OCI-LY7 (cell line): ENCODE results near the gene MPC1. TPM values are rescaled to one million over a fixed set of nuclear protein-coding genes. Genes with fewer than 3 reads are reported as not detected.
A peak's percentile ranks its signal among the peaks of the same experiment; 100 is the strongest.
"Not testable (repeated sequence)": the region's sequence is repeated elsewhere in the genome, so short reads cannot be mapped to it uniquely, and the experiment has no call there.

Experiments used
- BruUV-seq: library from RNA; stranded (reverse); fragments of 400-500 nt; replicated peaks from 2 replicates; lab custom pipeline; 2021; lab: Mats Ljungman, UMichigan
- CTCF ChIA-PET: fragments of 300-600 bp; sonication (Branson Sonifier 250); formaldehyde crosslinking; loops from one replicate; lab custom pipeline; 2022; ENCODE audit warnings: antibody characterized with exemption; ENCODE audit not compliant: unreplicated experiment; lab: Charles Lee
- POLR2A ChIA-PET: fragments of 300-600 bp; sonication (Branson Sonifier 250); formaldehyde crosslinking; loops from one replicate; lab custom pipeline; 2022; ENCODE audit warnings: antibody characterized with exemption; lab: Charles Lee
- DNase-seq: peaks from one replicate; pipeline ENCODE4 v3.0.0-alpha.2; 2015; ENCODE audit warnings: low spot score
- H2AFZ ChIP-seq: fragments of 200-600 bp; sonication (generic), shearing (Covaris generic); 2 replicates; pipeline ENCODE4 v1.6.1; 2014; ENCODE audit warnings: mild to moderate bottlenecking, antibody characterized with exemption, low read length, moderate library complexity
- H3K27ac ChIP-seq: fragments of 200-600 bp; sonication (generic); 2 replicates; pipeline ENCODE4 v1.5.1; 2014; ENCODE audit warnings: mixed run types, low read depth, mild to moderate bottlenecking, moderate library complexity, low read length, inconsistent platforms; ENCODE audit not compliant: poor library complexity, severe bottlenecking
- H3K36me3 ChIP-seq: fragments of 200-600 bp; sonication (generic); 2 replicates; pipeline ENCODE4 v1.6.1; 2014; ENCODE audit warnings: mild to moderate bottlenecking, antibody characterized with exemption, low read length, moderate library complexity, mixed read lengths; ENCODE audit not compliant: insufficient read depth
- H3K4me1 ChIP-seq: fragments of 200-600 bp; sonication (generic); 2 replicates; pipeline ENCODE4 v1.5.1; 2014; ENCODE audit warnings: mild to moderate bottlenecking, low read length; ENCODE audit not compliant: insufficient read depth, poor library complexity, severe bottlenecking
- H3K4me2 ChIP-seq: fragments of 200-600 bp; sonication (generic); 2 replicates; pipeline ENCODE4 v1.6.1; 2014; ENCODE audit warnings: mild to moderate bottlenecking, low read length
- H3K4me3 ChIP-seq: fragments of 200-600 bp; sonication (generic); 2 replicates; pipeline ENCODE4 v1.5.1; 2014; ENCODE audit warnings: mild to moderate bottlenecking, low read depth, low read length; ENCODE audit not compliant: poor library complexity, severe bottlenecking
- H3K79me2 ChIP-seq: fragments of 200-600 bp; sonication (generic); 2 replicates; pipeline ENCODE4 v1.6.1; 2016; ENCODE audit warnings: low read depth, mild to moderate bottlenecking, low read length, moderate library complexity, mixed read lengths; ENCODE audit not compliant: insufficient read depth
- H3K9me2 ChIP-seq: fragments of 200-600 bp; sonication (generic); 2 replicates; pipeline ENCODE4 v1.6.1; 2016; ENCODE audit warnings: mild to moderate bottlenecking, low read length, mixed read lengths; ENCODE audit not compliant: insufficient read depth
- H3K9me3 ChIP-seq: fragments of 200-600 bp; sonication (generic); 2 replicates; pipeline ENCODE4 v1.6.1; 2014; ENCODE audit warnings: mild to moderate bottlenecking, mixed run types, low read length, mixed read lengths
- H4K20me1 ChIP-seq: fragments of 200-600 bp; sonication (generic); 2 replicates; pipeline ENCODE4 v1.6.1; 2014; ENCODE audit warnings: mild to moderate bottlenecking, antibody characterized with exemption, low read length, moderate library complexity, mixed read lengths; ENCODE audit not compliant: insufficient read depth
- CTCF ChIP-seq: fragments of 200-600 bp; sonication (generic); conservative IDR thresholded peaks from 2 replicates; pipeline ENCODE4 v1.5.1; 2014; ENCODE audit warnings: mild to moderate bottlenecking, antibody characterized with exemption, low read length, moderate library complexity, mixed read lengths
- EZH2phosphoT487 ChIP-seq: fragments of 200-600 bp; sonication (generic); IDR thresholded peaks from 2 replicates; pipeline ENCODE4 v1.6.1; 2018; ENCODE audit warnings: low read depth, borderline replicate concordance, mild to moderate bottlenecking, mixed run types, antibody characterized with exemption, low read length, moderate library complexity, mixed read lengths
- intact Hi-C: fragments of 100-400 bp; cut with micrococcal nuclease; formaldehyde crosslinking; loops from one replicate; pipeline ENCODE4 v1.10.0; 2022; ENCODE audit not compliant: unreplicated experiment
- total RNA-seq, 2 experiments: library from RNA; depleted of rRNA in 1 of 2; stranded (reverse); fragments of >200 nt in 1 of 2; shearing (Covaris generic) in 1 of 2; gene quantifications; 2 replicates each; pipeline ENCODE4 v1.2.3, GENCODE V29; 2014 to 2022

MPC1 gene
- total RNA-seq, 2 experiments from 2014 or later = 36.1 to 38.1 TPM

- intact Hi-C loops = loop anchor here (1.0 to 5.0 kb wide), 4 partner anchors 87 to 516 kb away; no protein-coding TSS in a partner anchor
- peak; percentile 83 for DNase-seq
- H3K27ac ChIP-seq, H3K36me3 ChIP-seq, BruUV-seq, H4K20me1 ChIP-seq, H3K9me3 ChIP-seq, H3K4me1 ChIP-seq, H3K79me2 ChIP-seq, H3K4me3 ChIP-seq, H2AFZ ChIP-seq, H3K9me2 ChIP-seq, H3K4me2 ChIP-seq: not testable (repeated sequence)
- POLR2A ChIA-PET = interaction anchor here (1.2 to 1.8 kb wide), 3 partner anchors 9 to 91 kb away, joined by 3 to 7 read pairs (median 5); no protein-coding TSS in a partner anchor
- CTCF ChIA-PET = interaction anchor here (0.6 to 1.5 kb wide), 8 partner anchors 8 to 126 kb away, joined by 3 to 5 read pairs (median 3); no protein-coding TSS in a partner anchor
- TF ChIP-seq CTCF = peak; percentile 84
These were observed 18.0 kb upstream of the MPC1 start for GRCh38 chr6:166400649-166401250.

GRCh38 chr6:166400181-166400580 lies 17.4 kb upstream of the MPC1 start:
- intact Hi-C loops = loop anchor here (1.0 to 5.0 kb wide), 4 partner anchors 87 to 515 kb away; no protein-coding TSS in a partner anchor
- TF ChIP-seq EZH2phosphoT487 (no peak), CTCF (no peak)
- no peaks in the 10 kb centered on the region for H3K79me2 ChIP-seq
- H3K9me2 ChIP-seq = no peaks in the 10 kb centered on the region
- POLR2A ChIA-PET = interaction anchor here (1.2 to 1.8 kb wide), 3 partner anchors 8 to 90 kb away, joined by 3 to 7 read pairs (median 5); no protein-coding TSS in a partner anchor
- no peaks in the 10 kb centered on the region for H4K20me1 ChIP-seq
- H3K9me3 ChIP-seq = no peaks in the 10 kb centered on the region
- no peak overlapping the region for H3K4me3 ChIP-seq
- H2AFZ ChIP-seq = no peak overlapping the region
- CTCF ChIA-PET = interaction anchor here (0.9 to 1.5 kb wide), 6 partner anchors 8 to 126 kb away, joined by 3 to 5 read pairs (median 3); no protein-coding TSS in a partner anchor
- no peak for DNase-seq
- no peak overlapping the region for H3K27ac ChIP-seq
- no TSS peak for BruUV-seq
- H3K4me2 ChIP-seq = no peak overlapping the region
- H3K36me3 ChIP-seq = no peaks in the 10 kb centered on the region
- H3K4me1 ChIP-seq = peaks cover 4% of the 10 kb centered on the region

- POLR2A ChIA-PET = interaction anchor here (0.8 to 1.6 kb wide), 3 partner anchors 10 to 85 kb away, joined by 3 to 4 read pairs (median 3); no protein-coding TSS in a partner anchor
- H3K4me2 ChIP-seq = no peak overlapping the region
- 0 out of 2 replicates have a peak overlapping the region, but pooled peaks have one; percentile 35 for H2AFZ ChIP-seq
- no peaks in the 10 kb centered on the region for H3K79me2 ChIP-seq
- TF ChIP-seq EZH2phosphoT487 (no peak), CTCF (no peak)
- BruUV-seq = no TSS peak
- CTCF ChIA-PET = interaction anchor here (1.2 kb wide), 1 partner anchor 122 kb away, joined by 6 read pairs; no protein-coding TSS in a partner anchor
- H3K9me3 ChIP-seq = no peaks in the 10 kb centered on the region
- no peaks in the 10 kb centered on the region for H3K36me3 ChIP-seq
- peaks cover 4% of the 10 kb centered on the region for H3K4me1 ChIP-seq
- no peak overlapping the region for H3K27ac ChIP-seq
- no peaks in the 10 kb centered on the region for H4K20me1 ChIP-seq
- intact Hi-C loops = no loop called here
- DNase-seq = no peak
- H3K4me3 ChIP-seq = no peak overlapping the region
- no peaks in the 10 kb centered on the region for H3K9me2 ChIP-seq
These were observed 15.6 kb upstream of the MPC1 start for GRCh38 chr6:166398348-166398747.
